Measurements from ENCODE around the gene CFAP53.

Gene CFAP53

GRCh38 chr18:50192995-50193795 is 73.1 kb downstream of the CFAP53 start:
- DNase-seq, result no peak

GRCh38 chr18:50190926-50191325 is 75.4 kb downstream of the CFAP53 start:
- no peak for DNase-seq

DNA sequence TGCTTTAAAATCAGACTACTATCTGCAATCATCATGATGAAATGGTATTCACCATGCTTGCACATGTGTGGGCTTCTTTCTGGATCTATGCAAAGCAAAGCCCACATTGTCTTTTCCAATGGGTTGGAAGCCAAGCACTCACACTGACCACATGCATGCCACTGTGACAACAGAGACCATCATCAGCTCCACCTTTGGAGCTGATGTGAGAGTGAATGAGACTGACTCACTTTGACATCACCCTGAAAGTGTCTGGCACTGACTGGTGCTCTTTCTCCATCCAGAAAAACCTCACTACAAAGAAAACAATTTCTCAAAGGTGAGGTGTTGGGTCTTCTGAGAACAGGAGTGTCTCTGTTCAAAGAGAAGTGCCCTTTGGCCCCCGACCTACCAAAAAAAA is 76.1 kb downstream of the CFAP53 start:
- DNase-seq, result no peak

- DNase-seq, result no peak
These were observed 77.1 kb downstream of the CFAP53 start for GRCh38 chr18:50189160-50189559.

- DNase-seq, result no peak
These were observed 77.6 kb downstream of the CFAP53 start for GRCh38 chr18:50188652-50189051.

DNA sequence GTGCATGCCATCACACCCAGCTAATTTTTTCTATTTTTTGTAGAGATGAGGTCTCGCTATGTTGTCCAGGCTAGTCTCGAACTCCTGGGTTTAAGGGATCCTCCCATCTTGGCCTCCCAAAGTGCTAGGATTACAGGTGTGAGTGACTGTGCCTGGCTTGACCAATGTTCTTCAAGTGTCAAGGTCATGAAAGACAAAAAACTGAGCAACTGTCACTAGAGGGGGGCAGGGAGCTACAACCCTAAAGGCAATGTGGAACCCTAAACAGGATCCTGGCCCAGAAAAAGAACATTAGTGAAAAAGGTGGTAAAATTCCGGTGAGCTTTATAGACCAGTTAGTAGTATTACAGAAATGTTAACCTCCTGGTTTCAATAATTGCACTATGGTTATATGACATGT is 78.6 kb downstream of the CFAP53 start:
- DNase-seq, result no peak

- DNase-seq, result no peak
These were observed 79.9 kb downstream of the CFAP53 start for GRCh38 chr18:50186385-50186784.

- no peak for DNase-seq
These were observed 82.7 kb downstream of the CFAP53 start for GRCh38 chr18:50183556-50183955.

DNA sequence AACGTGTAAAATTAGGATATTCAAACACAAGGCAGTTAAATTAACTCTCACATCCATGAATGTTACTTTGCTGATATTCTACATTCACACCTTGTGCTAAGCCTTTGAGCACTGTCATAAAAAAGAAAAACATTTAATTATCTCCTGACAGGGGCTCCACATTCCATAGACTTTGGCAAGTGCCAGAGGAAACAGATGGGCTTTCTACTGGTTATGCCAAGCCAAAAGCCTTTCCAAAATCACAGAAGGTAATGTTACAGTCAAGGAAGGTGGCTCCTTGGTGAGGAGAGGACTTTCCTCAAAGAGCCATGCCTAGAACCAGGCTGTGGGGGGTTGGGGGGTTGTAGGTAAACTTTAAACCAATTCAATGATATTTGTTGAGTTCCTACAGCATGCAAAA is 83.8 kb downstream of the CFAP53 start:
- DNase-seq, result no peak

GRCh38 chr18:50181590-50181989 is 84.7 kb downstream of the CFAP53 start:
- no peak for DNase-seq

DNA sequence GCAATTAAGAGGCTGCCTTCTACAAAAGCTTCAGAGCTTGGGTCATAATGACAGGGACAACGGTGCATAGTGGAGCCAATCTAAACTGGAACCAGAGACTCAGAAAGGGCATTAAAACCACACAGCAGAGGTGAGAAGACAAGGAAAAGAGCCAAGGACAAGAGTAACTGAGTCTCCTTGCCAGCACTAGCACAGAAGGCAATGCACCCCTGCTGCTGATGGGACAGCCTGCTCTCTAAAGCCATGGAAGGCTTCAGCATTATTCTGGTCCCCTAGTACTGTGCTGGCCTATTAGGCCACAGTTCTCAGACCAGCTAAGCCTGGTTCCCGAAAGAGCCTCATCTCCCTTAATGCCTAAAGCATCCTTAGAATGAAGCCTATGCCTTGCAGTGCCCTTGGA is 86.8 kb downstream of the CFAP53 start:
- DNase-seq, result no peak

DNA sequence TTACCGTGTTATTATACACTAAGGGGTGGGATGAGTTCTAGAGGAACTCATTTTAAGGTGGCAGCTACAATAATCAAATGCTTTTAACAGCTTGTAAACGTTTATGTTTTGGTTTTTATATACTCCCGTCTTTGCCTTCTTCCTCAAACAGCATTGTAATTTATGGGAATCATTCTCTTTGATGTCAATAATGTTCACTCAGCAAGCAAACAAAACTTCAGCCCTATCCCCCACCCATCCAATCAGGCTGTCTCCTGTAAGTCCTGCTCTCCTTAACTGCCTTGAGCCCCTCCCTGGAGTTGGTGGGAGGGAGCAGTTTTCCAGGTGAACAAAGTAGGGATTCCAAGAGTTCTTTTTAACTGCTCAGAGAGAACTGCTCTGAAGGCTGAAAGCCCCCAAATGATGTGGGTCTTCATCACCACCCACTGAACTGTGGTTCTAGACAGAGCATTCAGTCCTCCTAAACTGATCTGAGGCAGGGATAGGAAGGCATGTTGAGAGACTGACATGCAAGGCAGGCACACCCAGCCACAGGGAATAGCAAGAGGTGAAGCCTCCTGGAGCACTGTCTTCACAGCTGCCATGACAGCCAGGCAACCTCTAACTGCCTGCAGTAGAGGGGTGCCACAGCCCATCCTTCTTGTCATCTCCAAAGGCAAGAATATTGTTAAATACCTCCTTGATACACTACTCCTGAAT is 88.9 kb downstream of the CFAP53 start:
- DNase-seq, result no peak

Data from NCI-H524 treated with DMSO at 0.1 percent for 48 hours (cell line).